Gastroesophageal sphincter (tissue), 3 donors: ENCODE measurements around the gene C1orf174.

Experiments
- EP300 ChIP-seq: sonication (generic); formaldehyde crosslinking; IDR thresholded peaks from one replicate; pipeline ENCODE4 v1.6.1; 2017; ENCODE audit warnings: antibody characterized with exemption, mild to moderate bottlenecking
- TF ChIP-seq, protein P1 (sequence below), 4 experiments: fragments of 200-600 bp in 2 of 4; fragments of 450-650 bp in 2 of 4; sonication (generic) in 1 of 4; IDR thresholded peaks; one replicate each; pipeline ENCODE4 v1.5.1; 2017 to 2019; ENCODE audit warnings: antibody characterized with exemption in 4 of 4, mild to moderate bottlenecking in 2 of 4, moderate library complexity in 2 of 4

DNA sequence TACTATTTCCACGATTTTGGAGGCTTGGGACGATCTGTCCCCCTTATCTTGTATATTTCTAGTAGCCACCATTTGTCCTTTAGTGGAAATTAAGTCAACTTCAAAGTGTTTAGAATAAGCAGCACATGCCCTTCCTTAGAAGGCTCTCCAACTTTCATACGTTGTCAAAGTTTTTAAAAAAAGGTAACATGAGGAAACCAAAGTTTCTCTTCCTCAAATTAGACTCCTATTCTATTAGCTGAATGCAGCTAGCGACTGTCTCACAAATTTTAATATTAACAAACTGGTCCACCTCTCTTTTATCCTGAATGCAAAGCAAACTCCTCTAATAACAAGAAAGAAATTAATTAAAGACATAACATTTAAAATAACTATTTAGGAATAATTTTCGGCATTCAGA, 6.9 kb downstream of the C1orf174 start:
- TF ChIP-seq, protein P1, sequence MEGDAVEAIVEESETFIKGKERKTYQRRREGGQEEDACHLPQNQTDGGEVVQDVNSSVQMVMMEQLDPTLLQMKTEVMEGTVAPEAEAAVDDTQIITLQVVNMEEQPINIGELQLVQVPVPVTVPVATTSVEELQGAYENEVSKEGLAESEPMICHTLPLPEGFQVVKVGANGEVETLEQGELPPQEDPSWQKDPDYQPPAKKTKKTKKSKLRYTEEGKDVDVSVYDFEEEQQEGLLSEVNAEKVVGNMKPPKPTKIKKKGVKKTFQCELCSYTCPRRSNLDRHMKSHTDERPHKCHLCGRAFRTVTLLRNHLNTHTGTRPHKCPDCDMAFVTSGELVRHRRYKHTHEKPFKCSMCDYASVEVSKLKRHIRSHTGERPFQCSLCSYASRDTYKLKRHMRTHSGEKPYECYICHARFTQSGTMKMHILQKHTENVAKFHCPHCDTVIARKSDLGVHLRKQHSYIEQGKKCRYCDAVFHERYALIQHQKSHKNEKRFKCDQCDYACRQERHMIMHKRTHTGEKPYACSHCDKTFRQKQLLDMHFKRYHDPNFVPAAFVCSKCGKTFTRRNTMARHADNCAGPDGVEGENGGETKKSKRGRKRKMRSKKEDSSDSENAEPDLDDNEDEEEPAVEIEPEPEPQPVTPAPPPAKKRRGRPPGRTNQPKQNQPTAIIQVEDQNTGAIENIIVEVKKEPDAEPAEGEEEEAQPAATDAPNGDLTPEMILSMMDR (IDR thresholded peaks at IDR 0.05): no peak
- no peak for TF ChIP-seq EP300
